ENCODE results near the gene MLH3.

GRCh38 chr14:75060420-75060819, 9.2 kb upstream of the MLH3 start:
- no peak for TF ChIP-seq REST (IDR thresholded peaks at IDR 0.05; ENCODE audit: low read depth, low read length)
- no peak for TF ChIP-seq CTCF (IDR thresholded peaks at IDR 0.05)
- no peak for TF ChIP-seq CHD2 (IDR thresholded peaks at IDR 0.05; ENCODE audit: low read length, partially characterized antibody)
- TF ChIP-seq, protein P1, sequence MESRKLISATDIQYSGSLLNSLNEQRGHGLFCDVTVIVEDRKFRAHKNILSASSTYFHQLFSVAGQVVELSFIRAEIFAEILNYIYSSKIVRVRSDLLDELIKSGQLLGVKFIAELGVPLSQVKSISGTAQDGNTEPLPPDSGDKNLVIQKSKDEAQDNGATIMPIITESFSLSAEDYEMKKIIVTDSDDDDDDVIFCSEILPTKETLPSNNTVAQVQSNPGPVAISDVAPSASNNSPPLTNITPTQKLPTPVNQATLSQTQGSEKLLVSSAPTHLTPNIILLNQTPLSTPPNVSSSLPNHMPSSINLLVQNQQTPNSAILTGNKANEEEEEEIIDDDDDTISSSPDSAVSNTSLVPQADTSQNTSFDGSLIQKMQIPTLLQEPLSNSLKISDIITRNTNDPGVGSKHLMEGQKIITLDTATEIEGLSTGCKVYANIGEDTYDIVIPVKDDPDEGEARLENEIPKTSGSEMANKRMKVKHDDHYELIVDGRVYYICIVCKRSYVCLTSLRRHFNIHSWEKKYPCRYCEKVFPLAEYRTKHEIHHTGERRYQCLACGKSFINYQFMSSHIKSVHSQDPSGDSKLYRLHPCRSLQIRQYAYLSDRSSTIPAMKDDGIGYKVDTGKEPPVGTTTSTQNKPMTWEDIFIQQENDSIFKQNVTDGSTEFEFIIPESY (IDR thresholded peaks at IDR 0.05; ENCODE audit: borderline replicate concordance, low read depth): no peak
- TF ChIP-seq ELF1 (IDR thresholded peaks at IDR 0.05): no peak
- TF ChIP-seq, protein P2, sequence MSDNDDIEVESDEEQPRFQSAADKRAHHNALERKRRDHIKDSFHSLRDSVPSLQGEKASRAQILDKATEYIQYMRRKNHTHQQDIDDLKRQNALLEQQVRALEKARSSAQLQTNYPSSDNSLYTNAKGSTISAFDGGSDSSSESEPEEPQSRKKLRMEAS (IDR thresholded peaks at IDR 0.05; ENCODE audit: low read depth): no peak
- no peak for TF ChIP-seq JUND (IDR thresholded peaks at IDR 0.05)
- no peak for TF ChIP-seq EP300 (IDR thresholded peaks at IDR 0.05; ENCODE audit: borderline replicate concordance in 1 of 2, low read depth in 1 of 2, low read length in 1 of 2)
- no peak for TF ChIP-seq FOSL2 (IDR thresholded peaks at IDR 0.05; ENCODE audit: borderline replicate concordance, low read depth)
- TF ChIP-seq RAD21 (IDR thresholded peaks at IDR 0.05; ENCODE audit: low read length): no peak
- no peak for TF ChIP-seq POLR2AphosphoS5 (IDR thresholded peaks at IDR 0.05; ENCODE audit: low read depth, low read length)
- no peak for TF ChIP-seq TCF12 (IDR thresholded peaks at IDR 0.05)
- no peak for TF ChIP-seq EZH2phosphoT487 (IDR thresholded peaks at IDR 0.05; ENCODE audit: borderline replicate concordance, low read depth)

All from SK-N-SH (cell line).